Brain pericyte (primary cell): ENCODE measurements around the gene CTBP1.

ENCODE experiments used
- DNase-seq: peaks from one replicate; pipeline ENCODE4 v3.0.0-alpha.2; 2012; ENCODE audit warnings: low read depth, low spot score

The CTBP1 gene

GRCh38 chr4:1210971-1211370, 38.0 kb downstream of the CTBP1 start:
- DNase-seq = no peak

GRCh38 chr4:1210241-1210841, 38.6 kb downstream of the CTBP1 start:
- no peak for DNase-seq

- no peak for DNase-seq
These were observed 39.1 kb downstream of the CTBP1 start for GRCh38 chr4:1209821-1210220.

- DNase-seq = no peak
These were observed 39.8 kb downstream of the CTBP1 start for GRCh38 chr4:1208970-1209704.

- DNase-seq = no peak
These were observed 40.5 kb downstream of the CTBP1 start for GRCh38 chr4:1208266-1208961.

- DNase-seq = peak; percentile 64
These were observed 41.2 kb downstream of the CTBP1 start for GRCh38 chr4:1207603-1208265.

- DNase-seq = no peak
These were observed 41.8 kb downstream of the CTBP1 start for GRCh38 chr4:1207157-1207470.

GRCh38 chr4:1206299-1207156, 42.4 kb downstream of the CTBP1 start:
- DNase-seq = no peak

- no peak for DNase-seq
These were observed 43.2 kb downstream of the CTBP1 start for GRCh38 chr4:1205586-1206298.

GRCh38 chr4:1204828-1205585, 43.9 kb downstream of the CTBP1 start:
- DNase-seq = no peak

GRCh38 chr4:1204286-1204827, 44.6 kb downstream of the CTBP1 start:
- no peak for DNase-seq

- no peak for DNase-seq
These were observed 45.8 kb downstream of the CTBP1 start for GRCh38 chr4:1203026-1203616.

GRCh38 chr4:1202526-1203011, 46.4 kb downstream of the CTBP1 start:
- no peak for DNase-seq

GRCh38 chr4:1201851-1202525, 46.9 kb downstream of the CTBP1 start:
- no peak for DNase-seq

GRCh38 chr4:1200425-1201035, 48.4 kb downstream of the CTBP1 start:
- DNase-seq = peak; percentile 47

GRCh38 chr4:1199556-1200331, 49.2 kb downstream of the CTBP1 start:
- no peak for DNase-seq

GRCh38 chr4:1198098-1198844, 50.7 kb downstream of the CTBP1 start:
- DNase-seq = no peak
